GM12872 (cell line): ENCODE data around the gene MMP27.

Experiments
- CTCF ChIP-seq: IDR thresholded peaks from 3 replicates; pipeline ENCODE4 v1.5.1; 2011; ENCODE audit warnings: low read depth, mild to moderate bottlenecking, low read length, moderate library complexity; ENCODE audit not compliant: insufficient read depth

The MMP27 gene

GRCh38 chr11:102712137-102712536 is 6.6 kb upstream of the MMP27 start:
- no peak for TF ChIP-seq CTCF

GRCh38 chr11:102709201-102709945 is 3.8 kb upstream of the MMP27 start:
- no peak for TF ChIP-seq CTCF

GRCh38 chr11:102708654-102709053 is 3.1 kb upstream of the MMP27 start:
- no peak for TF ChIP-seq CTCF

GRCh38 chr11:102704841-102705240 is 728 bp downstream of the MMP27 start:
- TF ChIP-seq CTCF, result no peak

- TF ChIP-seq CTCF, result no peak
Measured at GRCh38 chr11:102703826-102704493, 1.6 kb downstream of the MMP27 start.

GRCh38 chr11:102695201-102695600 is 10.4 kb downstream of the MMP27 start:
- TF ChIP-seq CTCF, result no peak

GRCh38 chr11:102685754-102686153 is 19.8 kb downstream of the MMP27 start:
- TF ChIP-seq CTCF, result no peak
